GM20431 (cell line): ENCODE results near the gene GRID1.

Experiments
- in situ Hi-C: fragments of 300-500 bp; cut with MseI, MboI; formaldehyde crosslinking; loops from one replicate; pipeline ENCODE4 v1.15.0; 2020; ENCODE audit warnings: low sequenced_read_pairs; ENCODE audit not compliant: unreplicated experiment

The GRID1 gene

GRCh38 chr10:86223256-86223655, 143.3 kb downstream of the GRID1 start:
- in situ Hi-C loops = no loop called here

DNA sequence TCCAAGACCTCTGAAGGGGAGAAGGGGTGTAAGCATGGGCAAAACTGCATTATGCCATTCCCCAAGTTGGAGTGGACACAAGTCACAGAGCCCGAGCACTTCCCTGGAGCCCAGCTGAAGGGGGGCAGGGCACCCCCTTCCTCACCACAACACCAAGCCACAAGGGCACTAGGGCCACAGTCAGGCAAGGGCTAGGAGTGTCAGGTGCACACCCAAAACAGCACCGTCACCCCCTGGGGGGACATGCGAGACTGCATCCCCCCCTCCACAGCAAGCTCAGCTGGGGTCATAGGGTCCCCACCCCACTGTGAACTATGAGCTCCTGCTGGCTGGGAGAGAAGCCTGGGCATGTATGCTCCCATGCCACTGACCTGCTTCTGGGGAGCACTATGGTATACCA, 143.9 kb downstream of the GRID1 start:
- in situ Hi-C loops = no loop called here

DNA sequence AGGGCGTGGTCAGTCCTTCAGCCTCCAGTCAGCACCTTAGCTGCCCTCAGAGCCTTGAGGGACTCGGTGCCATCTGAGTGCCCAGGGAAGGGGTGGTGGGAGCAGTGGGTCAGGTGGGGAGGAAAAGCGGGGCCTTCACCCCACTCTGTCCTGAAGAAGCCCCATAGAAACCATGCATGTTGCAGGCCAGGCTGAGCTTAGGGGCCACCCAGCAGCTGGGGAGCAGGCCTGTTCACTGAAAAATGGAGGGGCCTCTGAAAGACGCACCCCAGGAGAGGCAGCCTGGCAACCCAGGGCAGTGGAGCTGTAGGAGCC, 144.3 kb downstream of the GRID1 start:
- in situ Hi-C loops = no loop called here

DNA sequence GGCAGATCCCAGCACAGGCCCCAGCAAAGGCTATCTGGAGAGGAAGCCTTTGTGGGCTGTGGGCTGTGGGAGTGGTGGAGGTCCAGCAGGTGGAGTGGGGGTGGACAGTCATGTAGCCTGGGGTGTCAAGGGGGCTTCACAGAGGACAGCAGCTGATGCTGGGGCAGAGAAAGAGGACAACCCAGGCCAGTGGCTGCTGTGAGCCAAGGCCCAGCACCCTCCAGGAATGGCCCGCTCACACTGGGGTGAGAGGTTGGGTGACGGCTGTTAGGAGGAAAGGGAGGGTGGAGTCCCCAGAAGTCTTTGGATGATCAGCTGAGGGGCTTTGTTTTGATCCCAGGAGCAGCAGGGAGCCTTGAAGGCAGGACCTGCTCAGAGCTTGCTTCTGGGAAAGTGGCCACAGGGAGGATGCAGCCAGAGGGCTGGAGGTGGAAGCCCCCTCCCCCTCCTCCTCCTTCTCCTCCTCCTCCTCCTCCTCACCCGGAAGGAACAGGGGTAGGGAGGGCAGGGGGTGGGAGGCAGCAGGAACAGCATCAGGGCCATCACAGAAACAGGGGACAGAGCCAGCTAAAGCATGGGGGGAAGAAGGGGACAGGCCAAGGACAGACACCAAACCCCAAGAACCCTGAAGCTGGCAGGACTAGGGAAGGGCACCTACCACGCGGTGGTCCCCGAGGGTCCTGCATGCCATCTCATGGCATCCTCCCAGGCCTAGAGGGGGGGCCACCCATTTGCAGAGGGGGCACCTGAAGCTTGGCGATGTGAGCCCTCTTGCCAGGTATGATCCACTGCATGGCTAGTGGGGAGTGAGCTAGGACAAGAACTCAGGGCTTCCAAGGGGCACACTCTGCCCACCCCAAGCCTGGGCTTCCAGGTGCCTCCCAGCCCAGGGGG, 144.9 kb downstream of the GRID1 start:
- in situ Hi-C loops = no loop called here

GRCh38 chr10:86220626-86221025, 146.0 kb downstream of the GRID1 start:
- in situ Hi-C loops = no loop called here

DNA sequence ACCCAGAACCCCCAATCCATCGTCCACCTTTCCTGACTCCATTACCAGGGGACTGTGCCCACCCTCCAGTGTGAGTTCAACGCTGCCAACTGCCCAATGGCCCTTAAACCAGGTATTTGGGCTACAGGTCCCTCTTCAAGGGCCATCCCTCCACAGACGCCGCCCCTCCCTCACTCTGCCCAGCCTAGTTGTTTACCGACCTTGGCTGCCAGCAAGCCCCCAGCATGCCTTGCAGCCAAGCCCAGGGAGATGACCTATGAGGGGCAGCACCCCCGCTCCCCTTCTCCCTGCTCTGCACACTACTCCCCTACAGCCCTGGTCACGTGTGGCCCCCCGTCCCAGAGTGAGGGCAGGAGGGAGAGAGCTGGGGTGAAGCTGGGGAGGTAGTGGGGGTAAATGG, 147.3 kb downstream of the GRID1 start:
- in situ Hi-C loops = no loop called here

DNA sequence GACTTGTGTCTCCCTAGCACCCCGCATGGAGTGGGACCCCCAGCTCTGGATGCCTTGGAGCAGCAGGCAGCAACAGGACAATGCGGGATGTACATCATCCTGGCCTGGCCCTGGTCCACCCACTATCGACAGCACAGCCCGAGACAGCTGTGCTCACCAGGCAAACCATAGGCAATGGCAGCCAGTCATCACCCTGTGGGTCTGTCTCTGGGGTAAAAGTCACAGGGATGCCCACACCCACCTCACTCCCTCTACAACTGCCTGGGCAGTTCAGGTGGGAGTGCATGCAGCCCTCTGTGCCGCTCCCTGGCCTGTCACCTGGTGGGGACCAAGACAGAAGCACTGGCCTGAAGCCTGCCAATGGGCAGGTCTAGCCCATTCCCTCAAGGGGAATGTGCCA, 147.8 kb downstream of the GRID1 start:
- in situ Hi-C loops = no loop called here

DNA sequence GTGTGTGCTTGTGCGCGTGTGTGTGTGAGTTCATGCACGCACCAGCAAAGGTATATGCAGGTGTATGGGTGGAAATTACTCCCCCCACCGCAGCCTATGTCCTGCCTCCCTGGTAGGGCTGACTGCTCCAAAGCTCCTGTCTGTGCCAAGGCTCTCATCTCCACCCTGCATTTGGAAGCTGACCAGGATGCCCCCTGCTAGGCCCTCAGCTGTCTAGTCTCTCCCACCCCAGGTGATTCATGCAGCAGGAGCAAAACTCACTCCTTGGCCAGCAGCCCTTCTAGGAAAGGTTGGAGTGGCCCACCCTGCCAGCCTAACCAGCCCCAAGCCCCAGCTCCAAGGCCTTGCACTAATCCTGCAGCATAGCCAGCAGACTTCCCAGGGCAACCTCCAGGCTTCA, 148.4 kb downstream of the GRID1 start:
- in situ Hi-C loops = no loop called here

- in situ Hi-C loops = no loop called here
Measured at GRCh38 chr10:86217371-86218080, 149.1 kb downstream of the GRID1 start.

- in situ Hi-C loops = no loop called here
Measured at GRCh38 chr10:86216886-86217285, 149.7 kb downstream of the GRID1 start.

GRCh38 chr10:86215712-86216111, 150.9 kb downstream of the GRID1 start:
- in situ Hi-C loops = no loop called here

- in situ Hi-C loops = no loop called here
Measured at GRCh38 chr10:86215046-86215445, 151.5 kb downstream of the GRID1 start.

- in situ Hi-C loops = no loop called here
Measured at GRCh38 chr10:86213148-86213547, 153.4 kb downstream of the GRID1 start.

GRCh38 chr10:86212391-86212700, 154.2 kb downstream of the GRID1 start:
- in situ Hi-C loops = no loop called here

- in situ Hi-C loops = no loop called here
Measured at GRCh38 chr10:86211691-86212390, 154.8 kb downstream of the GRID1 start.

GRCh38 chr10:86210416-86210815, 156.2 kb downstream of the GRID1 start:
- in situ Hi-C loops = no loop called here

GRCh38 chr10:86209726-86210125, 156.9 kb downstream of the GRID1 start:
- in situ Hi-C loops = no loop called here

GRCh38 chr10:86207226-86207625, 159.4 kb downstream of the GRID1 start:
- in situ Hi-C loops = no loop called here

DNA sequence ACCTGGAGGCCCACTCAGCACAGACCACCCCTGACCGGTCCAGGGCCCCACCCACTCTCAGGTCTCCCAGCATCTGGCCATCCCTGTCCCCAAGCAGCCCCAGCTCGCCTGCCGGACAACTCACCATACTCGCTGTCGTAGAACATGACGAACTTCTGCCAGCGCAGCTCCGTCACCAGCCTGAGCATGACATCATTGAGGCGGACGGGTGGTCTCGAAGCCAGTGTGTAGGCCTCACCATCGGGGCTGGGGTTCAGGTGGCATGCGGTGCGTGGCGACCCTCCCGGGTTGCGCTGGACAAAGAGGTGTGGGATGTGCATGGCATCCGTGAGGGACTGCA, 160.4 kb downstream of the GRID1 start:
- in situ Hi-C loops = no loop called here

DNA sequence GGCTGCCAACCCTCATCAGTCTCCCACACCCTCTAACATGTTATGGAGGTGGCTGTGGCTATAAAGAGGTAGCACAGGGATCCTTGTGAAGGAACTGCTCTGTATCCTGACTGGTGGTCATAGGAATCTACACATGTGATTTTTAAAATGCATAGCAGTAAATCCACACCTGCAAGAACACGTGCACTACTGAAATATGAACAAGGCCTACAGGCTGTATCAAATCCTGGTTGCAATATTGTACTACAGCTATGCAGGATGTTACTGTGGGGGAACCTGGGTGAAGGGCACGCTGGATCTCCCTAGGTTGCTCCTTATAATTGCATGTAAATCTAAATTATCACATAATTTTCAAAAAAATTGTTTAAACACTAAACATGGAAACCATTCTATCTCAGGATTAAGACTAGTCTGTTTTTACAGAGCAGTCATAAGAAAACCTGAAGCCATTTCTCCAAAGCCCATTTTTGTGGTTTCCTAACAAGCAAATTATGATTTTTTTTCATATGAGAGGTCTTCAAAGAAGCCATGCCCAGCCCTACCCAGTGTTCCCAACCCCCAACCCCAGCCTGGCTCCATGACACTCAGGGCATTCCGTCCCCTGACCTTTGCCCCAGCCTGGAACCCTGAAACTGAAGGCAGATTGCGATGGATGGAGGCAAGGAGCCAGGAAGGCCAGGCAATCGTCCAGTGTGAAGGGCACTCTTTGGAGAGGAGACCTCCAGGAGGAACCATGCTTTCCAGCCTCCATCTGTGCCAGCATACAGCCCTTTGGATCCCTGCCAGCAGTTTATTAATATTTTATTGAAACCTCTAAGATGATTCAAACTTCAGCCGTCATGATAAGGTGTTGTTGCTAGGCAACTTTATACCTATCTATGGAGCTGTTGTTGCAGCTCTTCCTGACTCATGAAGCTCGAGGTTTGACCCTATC, 161.0 kb downstream of the GRID1 start:
- in situ Hi-C loops = no loop called here
